ENCODE measurements around the gene NTNG2. TPM values are rescaled to one million over a fixed set of nuclear protein-coding genes. Genes with fewer than 3 reads are reported as not detected.

NTNG2 gene
- total and polyA plus RNA-seq, 10 of the 15 experiments (the other 5 are each of a cell fraction or from before 2014, with no cell fraction given) = 0.37 to 0.79 (median 0.45) TPM; not detected in 6

DNA sequence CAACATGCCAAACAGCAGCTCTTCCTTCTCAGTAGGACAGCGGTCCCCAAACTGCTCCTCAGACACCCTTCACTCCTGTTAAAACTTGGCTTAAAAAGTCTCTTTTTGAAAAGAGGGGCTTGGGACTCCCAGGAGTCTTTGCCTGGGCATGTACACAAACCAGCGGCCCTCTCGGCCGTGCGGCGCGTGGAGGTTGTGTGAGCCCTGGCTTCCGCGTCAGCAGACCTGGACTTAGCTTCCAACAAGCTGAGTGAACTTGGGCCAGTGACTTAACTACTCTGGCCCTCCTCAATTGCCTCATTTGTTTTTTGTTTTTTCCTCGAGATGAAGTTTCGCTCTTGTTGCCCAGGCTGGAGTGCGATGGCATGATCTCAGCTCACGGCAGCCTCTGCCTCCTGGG lies 15.3 kb upstream of the NTNG2 start:
- FAIRE-seq (no peak), DNase-seq (ENCODE audit: low read depth, low spot score) (no peak), ATAC-seq (no peak)
- SMC1A ChIA-PET (ENCODE audit: uncharacterized antibody, unreplicated experiment) = no interaction called here
- Histone ChIP-seq H3K4me3 (no peak overlapping the region), H3K79me2 (ENCODE audit: control insufficient read depth, insufficient read depth, low read length) (no peaks in the 10 kb centered on the region), H3K4me2 (ENCODE audit: control insufficient read depth, insufficient read depth) (no peak overlapping the region), H4K20me1 (ENCODE audit: control insufficient read depth, insufficient read depth) (no peaks in the 10 kb centered on the region), H2AFZ (ENCODE audit: control insufficient read depth, low read depth, low read length) (no peak overlapping the region), H3K27me3 (replicated peaks in 1 of 2; ENCODE audit: control insufficient read depth in 2 of 2, insufficient read depth in 2 of 2, low read length in 1 of 2) (peaks cover 0 to 6% of the 10 kb centered on the region in 2 experiments; a peak in 2 of 4 replicates), H3K9me3 (replicated peaks; ENCODE audit: control insufficient read depth, insufficient read depth, low read length) (no peaks in the 10 kb centered on the region), H3K36me3 (ENCODE audit: control insufficient read depth in 2 of 2, insufficient read depth in 2 of 2, low read length in 1 of 2) (no peaks in the 10 kb centered on the region), H3K9ac (ENCODE audit: control insufficient read depth, insufficient read depth, low read length) (no peak overlapping the region), H3K4me1 (ENCODE audit: control insufficient read depth, insufficient read depth, low read length) (no peaks in the 10 kb centered on the region), H3K27ac (ENCODE audit: control insufficient read depth, insufficient read depth) (no peak overlapping the region)
- RAD21 ChIA-PET (ENCODE audit: unreplicated experiment) = no interaction called here
- no TSS peak for BruUV-seq (replicated peaks)
- POLR2A ChIA-PET = no interaction called here
- WGBS (ENCODE audit: insufficient coverage, insufficient replicate concordance, low lambda C conversion rate, missing lambda C conversion rate) = 75% methylated on average over 13 of the region's 13 CpGs
- intact Hi-C loops (cut with micrococcal nuclease; ENCODE audit: unreplicated experiment) = no loop called here
- CTCF ChIA-PET = no interaction called here
- TF ChIP-seq, protein P1, sequence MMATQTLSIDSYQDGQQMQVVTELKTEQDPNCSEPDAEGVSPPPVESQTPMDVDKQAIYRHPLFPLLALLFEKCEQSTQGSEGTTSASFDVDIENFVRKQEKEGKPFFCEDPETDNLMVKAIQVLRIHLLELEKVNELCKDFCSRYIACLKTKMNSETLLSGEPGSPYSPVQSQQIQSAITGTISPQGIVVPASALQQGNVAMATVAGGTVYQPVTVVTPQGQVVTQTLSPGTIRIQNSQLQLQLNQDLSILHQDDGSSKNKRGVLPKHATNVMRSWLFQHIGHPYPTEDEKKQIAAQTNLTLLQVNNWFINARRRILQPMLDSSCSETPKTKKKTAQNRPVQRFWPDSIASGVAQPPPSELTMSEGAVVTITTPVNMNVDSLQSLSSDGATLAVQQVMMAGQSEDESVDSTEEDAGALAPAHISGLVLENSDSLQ (IDR thresholded peaks at IDR 0.05) = no peak
- TF ChIP-seq HDGF (IDR thresholded peaks at IDR 0.05) = no peak
- TF ChIP-seq YBX1 (IDR thresholded peaks at IDR 0.05) = no peak
- TF ChIP-seq EED (IDR thresholded peaks at IDR 0.05; ENCODE audit: low read depth) = no peak
- TF ChIP-seq, protein P2, sequence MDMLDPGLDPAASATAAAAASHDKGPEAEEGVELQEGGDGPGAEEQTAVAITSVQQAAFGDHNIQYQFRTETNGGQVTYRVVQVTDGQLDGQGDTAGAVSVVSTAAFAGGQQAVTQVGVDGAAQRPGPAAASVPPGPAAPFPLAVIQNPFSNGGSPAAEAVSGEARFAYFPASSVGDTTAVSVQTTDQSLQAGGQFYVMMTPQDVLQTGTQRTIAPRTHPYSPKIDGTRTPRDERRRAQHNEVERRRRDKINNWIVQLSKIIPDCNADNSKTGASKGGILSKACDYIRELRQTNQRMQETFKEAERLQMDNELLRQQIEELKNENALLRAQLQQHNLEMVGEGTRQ (IDR thresholded peaks at IDR 0.05; ENCODE audit: borderline replicate concordance, low read depth, low read length) = no peak
- TF ChIP-seq ZBED1 (IDR thresholded peaks at IDR 0.05; ENCODE audit: borderline replicate concordance) = no peak
- in situ Hi-C loops (cut with MboI) = no loop called here

DNA sequence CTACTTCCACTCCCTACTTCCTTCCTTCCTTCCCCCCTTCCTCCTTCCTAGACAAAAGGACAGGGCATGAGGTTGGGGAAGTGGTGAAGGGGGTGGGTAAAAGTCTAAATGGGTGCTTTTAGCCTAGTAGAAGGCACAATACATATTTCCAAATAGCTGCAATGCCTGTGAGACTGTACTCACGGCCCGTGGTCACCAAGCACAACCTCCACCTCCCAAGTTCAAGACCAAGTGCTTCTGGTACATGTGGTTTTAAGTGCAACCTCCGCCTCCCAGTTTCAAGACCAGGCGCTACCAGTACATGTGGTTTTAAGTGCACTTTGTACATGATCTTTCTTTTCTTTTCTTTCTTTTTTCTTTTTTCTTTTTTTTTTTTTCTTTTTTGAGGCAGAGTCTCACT lies 14.5 kb upstream of the NTNG2 start:
- WGBS (ENCODE audit: insufficient coverage, insufficient replicate concordance, low lambda C conversion rate, missing lambda C conversion rate) = 46% methylated on average over 4 of the region's 4 CpGs
- Histone ChIP-seq H3K4me3 (no peak overlapping the region), H3K4me1 (ENCODE audit: control insufficient read depth, insufficient read depth, low read length) (no peaks in the 10 kb centered on the region), H3K36me3 (ENCODE audit: control insufficient read depth in 2 of 2, insufficient read depth in 2 of 2, low read length in 1 of 2) (no peaks in the 10 kb centered on the region), H3K27ac (ENCODE audit: control insufficient read depth, insufficient read depth) (no peak overlapping the region), H3K9ac (ENCODE audit: control insufficient read depth, insufficient read depth, low read length) (no peak overlapping the region), H3K27me3 (replicated peaks in 1 of 2; ENCODE audit: control insufficient read depth in 2 of 2, insufficient read depth in 2 of 2, low read length in 1 of 2) (peaks cover 0 to 6% of the 10 kb centered on the region in 2 experiments; a peak in 2 of 4 replicates), H3K79me2 (ENCODE audit: control insufficient read depth, insufficient read depth, low read length) (no peaks in the 10 kb centered on the region), H4K20me1 (ENCODE audit: control insufficient read depth, insufficient read depth) (no peaks in the 10 kb centered on the region), H3K9me3 (replicated peaks; ENCODE audit: control insufficient read depth, insufficient read depth, low read length) (no peaks in the 10 kb centered on the region), H3K4me2 (ENCODE audit: control insufficient read depth, insufficient read depth) (no peak overlapping the region), H2AFZ (ENCODE audit: control insufficient read depth, low read depth, low read length) (no peak overlapping the region)
- ChIA-PET POLR2A (no interaction called here), CTCF (no interaction called here), SMC1A (ENCODE audit: uncharacterized antibody, unreplicated experiment) (no interaction called here), RAD21 (ENCODE audit: unreplicated experiment) (no interaction called here)
- DNase-seq (ENCODE audit: low read depth, low spot score) (no peak), FAIRE-seq (no peak), ATAC-seq (no peak)
- intact Hi-C loops (cut with micrococcal nuclease; ENCODE audit: unreplicated experiment) = no loop called here
- no peak for TF ChIP-seq CEBPB (IDR thresholded peaks at IDR 0.05; ENCODE audit: borderline replicate concordance in 1 of 2, low read depth in 2 of 2, low read length in 2 of 2)
- in situ Hi-C loops (cut with MboI) = no loop called here
- BruUV-seq (replicated peaks) = no TSS peak
